ENCODE measurements around the gene MEIS2.
A peak's percentile ranks its signal among the peaks of the same experiment; 100 is the strongest.

Gene MEIS2

DNA sequence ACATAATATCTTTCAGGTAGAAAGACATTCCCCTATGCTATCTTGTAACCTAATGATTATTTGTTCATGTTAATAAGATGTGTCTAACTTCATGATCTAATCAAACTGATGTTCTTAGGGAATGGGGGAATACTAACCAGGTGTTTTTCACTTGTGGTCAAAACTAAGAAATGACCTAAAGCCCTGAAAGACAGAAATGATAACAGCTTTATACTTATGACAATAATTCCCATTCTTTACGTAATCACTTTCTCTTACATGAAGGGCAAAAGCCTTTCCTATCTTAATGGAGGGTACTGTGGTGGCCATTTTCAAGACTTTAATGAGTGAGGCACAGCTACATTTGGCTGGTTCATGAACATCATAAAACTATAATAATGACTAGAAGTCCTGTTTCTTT is 33.9 kb upstream of the MEIS2 start:
- peaks cover 5% of the 10 kb centered on the region for H3K4me1 ChIP-seq (ENCODE audit: control insufficient read depth, insufficient read depth, low read length, poor library complexity, severe bottlenecking)
- no peak overlapping the region for H3K27ac ChIP-seq (ENCODE audit: low read depth, low read length, severe bottlenecking)
- no peak overlapping the region for H3K4me3 ChIP-seq (ENCODE audit: extremely low read depth, insufficient read depth, low read length, poor library complexity, severe bottlenecking)
- WGBS, 2 experiments (ENCODE audit: insufficient coverage in 2 of 2): 100% methylated on average over 1 of the region's 1 CpG; no CpG with 5 or more reads in 1 of the 2 experiments
- no peaks in the 10 kb centered on the region for H3K9me3 ChIP-seq (ENCODE audit: control insufficient read depth, low read length)
- H3K36me3 ChIP-seq (ENCODE audit: control insufficient read depth, insufficient read depth, low read length): no peaks in the 10 kb centered on the region

- Histone ChIP-seq H3K27ac (ENCODE audit: low read depth, low read length, severe bottlenecking) (no peak overlapping the region), H3K4me1 (ENCODE audit: control insufficient read depth, insufficient read depth, low read length, poor library complexity, severe bottlenecking) (peaks cover 5% of the 10 kb centered on the region), H3K9me3 (ENCODE audit: control insufficient read depth, low read length) (no peaks in the 10 kb centered on the region), H3K36me3 (ENCODE audit: control insufficient read depth, insufficient read depth, low read length) (no peaks in the 10 kb centered on the region), H3K4me3 (ENCODE audit: extremely low read depth, insufficient read depth, low read length, poor library complexity, severe bottlenecking) (no peak overlapping the region)
- WGBS, 2 experiments (ENCODE audit: insufficient coverage in 2 of 2): no CpG with 5 or more reads among the region's 1 CpG
These were observed 33.3 kb upstream of the MEIS2 start for GRCh38 chr15:37133602-37134001.

- Histone ChIP-seq H3K9me3 (ENCODE audit: control insufficient read depth, low read length) (no peaks in the 10 kb centered on the region), H3K36me3 (ENCODE audit: control insufficient read depth, insufficient read depth, low read length) (no peaks in the 10 kb centered on the region), H3K27ac (ENCODE audit: low read depth, low read length, severe bottlenecking) (no peak overlapping the region), H3K4me1 (ENCODE audit: control insufficient read depth, insufficient read depth, low read length, poor library complexity, severe bottlenecking) (peaks cover 5% of the 10 kb centered on the region), H3K4me3 (ENCODE audit: extremely low read depth, insufficient read depth, low read length, poor library complexity, severe bottlenecking) (no peak overlapping the region)
- WGBS, 2 experiments (ENCODE audit: insufficient coverage in 2 of 2): no CpG with 5 or more reads among the region's 2 CpGs
These were observed 32.6 kb upstream of the MEIS2 start for GRCh38 chr15:37132826-37133417.

GRCh38 chr15:37131621-37132020 is 31.3 kb upstream of the MEIS2 start:
- peaks cover 5% of the 10 kb centered on the region for H3K4me1 ChIP-seq (ENCODE audit: control insufficient read depth, insufficient read depth, low read length, poor library complexity, severe bottlenecking)
- no peaks in the 10 kb centered on the region for H3K36me3 ChIP-seq (ENCODE audit: control insufficient read depth, insufficient read depth, low read length)
- H3K27ac ChIP-seq (ENCODE audit: low read depth, low read length, severe bottlenecking): peak overlapping the region; percentile 24
- no peaks in the 10 kb centered on the region for H3K9me3 ChIP-seq (ENCODE audit: control insufficient read depth, low read length)
- WGBS, 2 experiments (ENCODE audit: insufficient coverage in 2 of 2): 40% methylated on average over 1 of the region's 2 CpGs; no CpG with 5 or more reads in 1 of the 2 experiments
- H3K4me3 ChIP-seq (ENCODE audit: extremely low read depth, insufficient read depth, low read length, poor library complexity, severe bottlenecking): no peak overlapping the region

DNA sequence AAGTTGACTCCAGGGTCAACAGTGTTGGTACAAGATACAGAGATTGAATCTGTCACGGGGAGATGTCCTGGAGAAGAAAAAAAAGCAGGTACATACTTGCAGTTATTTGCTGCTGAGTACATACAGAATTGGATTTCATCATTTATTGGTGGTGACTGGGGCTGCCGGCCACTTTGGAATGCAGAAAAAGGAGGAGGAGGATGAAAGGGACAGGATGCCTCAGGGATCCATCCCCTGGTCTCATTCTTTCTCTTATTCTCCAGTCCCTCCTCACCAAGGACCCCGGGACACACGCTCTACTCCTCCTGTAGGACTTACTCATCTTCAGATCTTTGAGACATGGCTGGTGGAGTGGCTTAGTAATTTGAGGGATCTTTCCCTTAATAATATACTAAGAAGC is 30.0 kb upstream of the MEIS2 start:
- 50 to 92% methylated on average over 1 of the region's 4 CpGs for WGBS, 2 experiments (ENCODE audit: insufficient coverage in 2 of 2)
- no peak overlapping the region for H3K27ac ChIP-seq (ENCODE audit: low read depth, low read length, severe bottlenecking)
- H3K36me3 ChIP-seq (ENCODE audit: control insufficient read depth, insufficient read depth, low read length): no peaks in the 10 kb centered on the region
- H3K4me1 ChIP-seq (ENCODE audit: control insufficient read depth, insufficient read depth, low read length, poor library complexity, severe bottlenecking): peaks cover 5% of the 10 kb centered on the region
- H3K9me3 ChIP-seq (ENCODE audit: control insufficient read depth, low read length): no peaks in the 10 kb centered on the region
- H3K4me3 ChIP-seq (ENCODE audit: extremely low read depth, insufficient read depth, low read length, poor library complexity, severe bottlenecking): no peak overlapping the region

DNA sequence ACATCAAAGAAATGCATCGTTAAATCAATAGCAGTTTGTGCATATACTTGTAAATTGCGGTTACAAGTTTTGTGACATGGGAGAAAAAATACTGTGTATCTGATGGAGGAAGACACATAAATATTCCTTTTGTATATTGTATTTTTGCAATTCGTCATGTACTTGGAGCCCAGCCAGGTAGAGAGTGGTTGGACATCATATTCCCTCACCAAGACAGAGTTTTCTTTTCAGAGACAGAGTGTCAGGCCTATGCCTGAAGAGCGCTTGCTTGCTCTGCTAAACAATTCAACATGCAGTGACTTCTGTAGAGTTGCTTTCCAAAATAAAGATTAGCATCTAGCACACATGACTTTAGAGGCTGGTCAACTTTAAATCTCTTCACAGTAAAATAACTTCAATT is 24.8 kb upstream of the MEIS2 start:
- Histone ChIP-seq H3K27ac (ENCODE audit: low read depth, low read length, severe bottlenecking) (no peak overlapping the region), H3K36me3 (ENCODE audit: control insufficient read depth, insufficient read depth, low read length) (no peaks in the 10 kb centered on the region), H3K9me3 (ENCODE audit: control insufficient read depth, low read length) (no peaks in the 10 kb centered on the region), H3K4me3 (ENCODE audit: extremely low read depth, insufficient read depth, low read length, poor library complexity, severe bottlenecking) (no peak overlapping the region), H3K4me1 (ENCODE audit: control insufficient read depth, insufficient read depth, low read length, poor library complexity, severe bottlenecking) (peaks cover 7% of the 10 kb centered on the region)
- 93 to 100% methylated on average over 1 to 2 of the region's 4 CpGs for WGBS, 2 experiments (ENCODE audit: insufficient coverage in 2 of 2)

- Histone ChIP-seq H3K9me3 (ENCODE audit: control insufficient read depth, low read length) (no peaks in the 10 kb centered on the region), H3K27ac (ENCODE audit: low read depth, low read length, severe bottlenecking) (no peak overlapping the region), H3K4me3 (ENCODE audit: extremely low read depth, insufficient read depth, low read length, poor library complexity, severe bottlenecking) (no peak overlapping the region)
These were observed 24.0 kb upstream of the MEIS2 start for GRCh38 chr15:37124331-37124730.

GRCh38 chr15:37122703-37123102 is 22.4 kb upstream of the MEIS2 start:
- Histone ChIP-seq H3K4me1 (ENCODE audit: control insufficient read depth, insufficient read depth, low read length, poor library complexity, severe bottlenecking) (peaks cover 7% of the 10 kb centered on the region), H3K4me3 (ENCODE audit: extremely low read depth, insufficient read depth, low read length, poor library complexity, severe bottlenecking) (no peak overlapping the region), H3K9me3 (ENCODE audit: control insufficient read depth, low read length) (no peaks in the 10 kb centered on the region), H3K27ac (ENCODE audit: low read depth, low read length, severe bottlenecking) (peak overlapping the region; percentile 33), H3K36me3 (ENCODE audit: control insufficient read depth, insufficient read depth, low read length) (no peaks in the 10 kb centered on the region)
- WGBS, 2 experiments (ENCODE audit: insufficient coverage in 2 of 2): 80 to 100% methylated on average over 1 of the region's 1 CpG

More at GRCh38 chr15:37124331-37124730, 24.0 kb upstream of the MEIS2 start:
- H3K4me1 ChIP-seq (ENCODE audit: control insufficient read depth, insufficient read depth, low read length, poor library complexity, severe bottlenecking): peaks cover 7% of the 10 kb centered on the region
- H3K36me3 ChIP-seq (ENCODE audit: control insufficient read depth, insufficient read depth, low read length): no peaks in the 10 kb centered on the region

DNA sequence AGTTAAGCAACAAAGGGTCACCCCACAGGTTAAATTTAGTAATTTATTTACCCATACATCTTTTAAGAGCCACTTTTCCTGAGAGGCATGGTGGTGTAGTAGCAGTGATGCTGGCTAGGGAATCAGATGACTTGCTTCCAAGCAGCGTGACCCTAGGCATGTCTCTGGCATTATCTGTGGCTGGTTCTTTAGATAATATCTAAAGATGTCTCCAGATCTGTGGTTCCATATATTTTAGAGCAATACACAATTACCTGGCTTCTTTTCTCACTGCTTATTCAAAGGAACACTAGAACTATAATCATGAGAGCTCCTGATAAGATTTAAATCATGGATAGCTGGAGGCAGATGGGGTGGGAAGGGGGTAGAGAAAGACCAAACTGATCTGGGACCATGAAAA is 21.1 kb upstream of the MEIS2 start:
- Histone ChIP-seq H3K4me1 (ENCODE audit: control insufficient read depth, insufficient read depth, low read length, poor library complexity, severe bottlenecking) (peaks cover 7% of the 10 kb centered on the region), H3K27ac (ENCODE audit: low read depth, low read length, severe bottlenecking) (no peak overlapping the region), H3K9me3 (ENCODE audit: control insufficient read depth, low read length) (no peaks in the 10 kb centered on the region), H3K4me3 (ENCODE audit: extremely low read depth, insufficient read depth, low read length, poor library complexity, severe bottlenecking) (no peak overlapping the region), H3K36me3 (ENCODE audit: control insufficient read depth, insufficient read depth, low read length) (no peaks in the 10 kb centered on the region)
- no CpG with 5 or more reads among the region's 1 CpG for WGBS, 2 experiments (ENCODE audit: insufficient coverage in 2 of 2)

DNA sequence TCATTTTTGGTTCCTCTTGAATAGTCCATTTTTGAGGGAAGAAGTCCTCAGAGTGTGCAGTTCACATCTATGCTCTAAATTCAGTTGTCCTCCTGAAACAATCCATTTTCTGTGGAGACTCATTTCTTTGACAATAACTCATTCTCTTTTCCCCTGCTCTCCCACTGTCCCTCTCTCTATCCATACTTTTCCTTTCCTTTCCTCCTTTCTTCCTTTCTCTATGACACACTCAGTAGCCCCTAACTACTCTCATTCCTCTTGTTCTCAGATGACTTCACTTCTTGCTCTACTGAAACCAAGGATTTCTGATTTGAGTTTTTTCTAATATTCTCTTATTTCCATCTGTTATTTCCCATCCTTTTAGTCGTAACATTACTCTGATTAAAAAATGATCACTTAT is 16.7 kb upstream of the MEIS2 start:
- Histone ChIP-seq H3K36me3 (ENCODE audit: control insufficient read depth, insufficient read depth, low read length) (no peaks in the 10 kb centered on the region), H3K27ac (ENCODE audit: low read depth, low read length, severe bottlenecking) (no peak overlapping the region), H3K4me3 (ENCODE audit: extremely low read depth, insufficient read depth, low read length, poor library complexity, severe bottlenecking) (no peak overlapping the region), H3K9me3 (ENCODE audit: control insufficient read depth, low read length) (no peaks in the 10 kb centered on the region), H3K4me1 (ENCODE audit: control insufficient read depth, insufficient read depth, low read length, poor library complexity, severe bottlenecking) (no peaks in the 10 kb centered on the region)
- WGBS, 2 experiments (ENCODE audit: insufficient coverage in 2 of 2): no CpG with 5 or more reads among the region's 1 CpG

DNA sequence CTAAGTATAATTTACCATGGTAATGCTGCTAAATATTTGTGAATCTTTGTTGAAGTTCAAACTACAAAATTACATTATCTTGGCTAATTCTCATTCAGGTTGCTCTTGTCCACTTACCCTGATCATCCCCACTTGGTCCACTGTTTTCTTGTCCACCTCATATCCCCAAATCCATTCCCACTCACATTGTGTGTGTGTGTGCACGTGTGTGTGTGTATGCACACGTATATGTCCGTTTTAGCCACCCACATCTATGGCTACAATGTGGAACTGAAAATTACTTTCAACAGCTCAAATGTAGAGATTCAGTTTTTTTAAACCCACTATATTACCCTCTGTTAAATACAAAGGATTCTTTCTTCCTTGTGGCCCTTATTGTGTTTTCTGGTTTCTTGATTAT is 15.2 kb upstream of the MEIS2 start:
- Histone ChIP-seq H3K4me3 (ENCODE audit: extremely low read depth, insufficient read depth, low read length, poor library complexity, severe bottlenecking) (no peak overlapping the region), H3K36me3 (ENCODE audit: control insufficient read depth, insufficient read depth, low read length) (no peaks in the 10 kb centered on the region)
- WGBS, 2 experiments (ENCODE audit: insufficient coverage in 2 of 2): no CpG with 5 or more reads among the region's 3 CpGs

More for the DNA sequence above, 15.2 kb upstream of the MEIS2 start:
- Histone ChIP-seq H3K9me3 (ENCODE audit: control insufficient read depth, low read length) (no peaks in the 10 kb centered on the region), H3K4me1 (ENCODE audit: control insufficient read depth, insufficient read depth, low read length, poor library complexity, severe bottlenecking) (no peaks in the 10 kb centered on the region), H3K27ac (ENCODE audit: low read depth, low read length, severe bottlenecking) (no peak overlapping the region)

Data from mesodermal cell (in vitro differentiated cells).